SU-DHL-6 (cell line): ENCODE data around the gene RNF150.

Experiments used
- H2AFZ ChIP-seq: fragments of 200-600 bp; sonication (generic); 2 replicates; pipeline ENCODE4 v1.6.1; 2014; ENCODE audit warnings: low read depth, mild to moderate bottlenecking, moderate library complexity, mixed read lengths, antibody characterized with exemption, low read length; ENCODE audit not compliant: severe bottlenecking
- H3F3A ChIP-seq: fragments of 200-600 bp; shearing (Covaris generic); 2 replicates; pipeline ENCODE4 v1.6.0; 2016; ENCODE audit warnings: antibody characterized with exemption, mild to moderate bottlenecking; ENCODE audit not compliant: insufficient read depth
- H3K27ac ChIP-seq: fragments of 200-600 bp; sonication (generic); 2 replicates; pipeline ENCODE4 v1.5.1; 2016; ENCODE audit warnings: low read depth, mild to moderate bottlenecking, low read length, moderate library complexity, mixed read lengths
- H3K27me3 ChIP-seq: fragments of 200-600 bp; sonication (generic), shearing (Covaris generic); 2 replicates; pipeline ENCODE4 v1.6.0; 2014; ENCODE audit warnings: mild to moderate bottlenecking, low read length
- H3K36me3 ChIP-seq: fragments of 200-600 bp; sonication (generic); 2 replicates; pipeline ENCODE4 v1.6.1; 2014; ENCODE audit warnings: mild to moderate bottlenecking, low read length, mixed read lengths
- H3K4me2 ChIP-seq: fragments of 300-600, 200-600 bp; shearing (Covaris generic), sonication (generic); 2 replicates; pipeline ENCODE4 v1.6.0; 2014; ENCODE audit warnings: low read length, low read depth, mild to moderate bottlenecking; ENCODE audit not compliant: poor library complexity, severe bottlenecking
- H3K4me3 ChIP-seq: fragments of 200-600 bp; sonication (generic); 2 replicates; pipeline ENCODE4 v1.5.1; 2014; ENCODE audit warnings: antibody characterized with exemption, low read length, mild to moderate bottlenecking, mixed read lengths; ENCODE audit not compliant: insufficient read depth, poor library complexity, severe bottlenecking
- H3K79me2 ChIP-seq: fragments of 200-600 bp; sonication (generic); 2 replicates; pipeline ENCODE4 v1.6.1; 2014; ENCODE audit warnings: mild to moderate bottlenecking, low read length, moderate library complexity; ENCODE audit not compliant: insufficient read depth
- H3K9ac ChIP-seq: fragments of 200-600 bp; sonication (generic); 2 replicates; pipeline ENCODE4 v1.7.0; 2014; ENCODE audit warnings: mild to moderate bottlenecking, low read length
- H3K9me2 ChIP-seq: fragments of 200-600 bp; sonication (generic); replicated peaks from 2 replicates; pipeline ENCODE4 v1.6.1; 2014; ENCODE audit warnings: low read length; ENCODE audit not compliant: insufficient read depth
- H3K9me3 ChIP-seq: fragments of 200-600 bp; sonication (generic); 2 replicates; pipeline ENCODE4 v1.6.1; 2014; ENCODE audit warnings: low read length, mixed read lengths; ENCODE audit not compliant: insufficient read depth
- H4K20me1 ChIP-seq: fragments of 200-600 bp; sonication (generic); 2 replicates; pipeline ENCODE4 v1.6.1; 2014; ENCODE audit warnings: low read depth, mild to moderate bottlenecking, antibody characterized with exemption, low read length, moderate library complexity, mixed read lengths
- CTCF ChIP-seq: fragments of 200-600 bp; sonication (generic); IDR thresholded peaks from one replicate; pipeline ENCODE4 v1.5.1; 2017; ENCODE audit warnings: antibody characterized with exemption, mild to moderate bottlenecking, low read length, moderate library complexity; ENCODE audit not compliant: insufficient read depth, poor library complexity, severe bottlenecking
- EZH2phosphoT487 ChIP-seq: fragments of 200-600 bp; sonication (generic), shearing (Covaris generic); conservative IDR thresholded peaks from 2 replicates; pipeline ENCODE4 v1.6.1; 2018; ENCODE audit warnings: mild to moderate bottlenecking, antibody characterized with exemption, low read length, moderate library complexity, mixed read lengths

RNF150 gene

GRCh38 chr4:141036786-141037185 is 96.5 kb downstream of the RNF150 start:
- no peak for TF ChIP-seq CTCF
- TF ChIP-seq EZH2phosphoT487: no peak
- Histone ChIP-seq H3F3A (no peaks in the 10 kb centered on the region), H3K4me2 (no peak overlapping the region), H3K79me2 (no peaks in the 10 kb centered on the region), H3K4me3 (no peak overlapping the region), H3K9me3 (no peaks in the 10 kb centered on the region), H3K36me3 (no peaks in the 10 kb centered on the region), H3K27ac (no peak overlapping the region), H3K9me2 (no peaks in the 10 kb centered on the region), H3K27me3 (no peaks in the 10 kb centered on the region), H4K20me1 (no peaks in the 10 kb centered on the region), H2AFZ (no peak overlapping the region), H3K9ac (no peak overlapping the region)

GRCh38 chr4:141035920-141036319 is 97.3 kb downstream of the RNF150 start:
- no peak overlapping the region for H3K27ac ChIP-seq
- no peaks in the 10 kb centered on the region for H3F3A ChIP-seq
- no peak overlapping the region for H3K4me3 ChIP-seq
- H3K9me3 ChIP-seq: no peaks in the 10 kb centered on the region
- no peaks in the 10 kb centered on the region for H3K27me3 ChIP-seq
- no peaks in the 10 kb centered on the region for H3K36me3 ChIP-seq
- TF ChIP-seq EZH2phosphoT487: no peak
- TF ChIP-seq CTCF: no peak
- H3K4me2 ChIP-seq: no peak overlapping the region
- no peak overlapping the region for H2AFZ ChIP-seq
- no peaks in the 10 kb centered on the region for H3K79me2 ChIP-seq
- no peak overlapping the region for H3K9ac ChIP-seq
- no peaks in the 10 kb centered on the region for H4K20me1 ChIP-seq
- no peaks in the 10 kb centered on the region for H3K9me2 ChIP-seq

GRCh38 chr4:141028024-141028529 is 105.2 kb downstream of the RNF150 start:
- H3K4me3 ChIP-seq: no peak overlapping the region
- H3K27me3 ChIP-seq: no peaks in the 10 kb centered on the region
- H3K9me2 ChIP-seq: no peaks in the 10 kb centered on the region
- no peaks in the 10 kb centered on the region for H3F3A ChIP-seq
- no peaks in the 10 kb centered on the region for H3K79me2 ChIP-seq
- H2AFZ ChIP-seq: no peak overlapping the region
- H3K27ac ChIP-seq: no peak overlapping the region
- no peaks in the 10 kb centered on the region for H3K36me3 ChIP-seq
- no peak overlapping the region for H3K9ac ChIP-seq
- no peaks in the 10 kb centered on the region for H4K20me1 ChIP-seq
- H3K4me2 ChIP-seq: no peak overlapping the region
- TF ChIP-seq CTCF (no peak), EZH2phosphoT487 (no peak)
- no peaks in the 10 kb centered on the region for H3K9me3 ChIP-seq
